ENCODE results near the gene RASGRF2.

RASGRF2 gene

DNA sequence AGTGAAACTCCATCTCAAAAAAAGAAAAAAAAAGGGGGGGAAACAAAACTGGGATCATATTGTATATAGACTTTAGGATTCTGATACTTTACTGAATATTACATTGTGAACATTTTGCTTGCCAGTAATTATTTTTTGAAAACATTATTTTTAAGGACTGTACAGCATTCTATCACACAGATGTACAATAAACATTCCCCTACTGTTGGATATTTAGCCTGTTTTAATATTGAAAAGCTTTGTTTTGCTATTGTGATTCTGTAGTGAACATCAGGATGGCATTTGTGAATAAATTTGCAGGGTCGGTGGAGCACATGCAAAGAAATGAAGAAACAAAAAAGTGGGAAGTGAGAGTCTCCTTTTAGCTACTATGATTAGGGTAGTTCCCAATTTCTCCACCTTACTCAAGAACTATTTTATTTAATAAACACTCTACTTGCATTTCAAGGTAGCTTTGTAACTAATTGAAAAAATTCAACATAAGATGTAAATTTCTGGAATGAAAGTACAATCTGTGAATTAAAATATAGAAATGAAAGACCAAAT, 18.7 kb downstream of the RASGRF2 start:
- DNase-seq (ENCODE audit: low read depth in 2 of 2), result no peak
- TF ChIP-seq, protein P1, sequence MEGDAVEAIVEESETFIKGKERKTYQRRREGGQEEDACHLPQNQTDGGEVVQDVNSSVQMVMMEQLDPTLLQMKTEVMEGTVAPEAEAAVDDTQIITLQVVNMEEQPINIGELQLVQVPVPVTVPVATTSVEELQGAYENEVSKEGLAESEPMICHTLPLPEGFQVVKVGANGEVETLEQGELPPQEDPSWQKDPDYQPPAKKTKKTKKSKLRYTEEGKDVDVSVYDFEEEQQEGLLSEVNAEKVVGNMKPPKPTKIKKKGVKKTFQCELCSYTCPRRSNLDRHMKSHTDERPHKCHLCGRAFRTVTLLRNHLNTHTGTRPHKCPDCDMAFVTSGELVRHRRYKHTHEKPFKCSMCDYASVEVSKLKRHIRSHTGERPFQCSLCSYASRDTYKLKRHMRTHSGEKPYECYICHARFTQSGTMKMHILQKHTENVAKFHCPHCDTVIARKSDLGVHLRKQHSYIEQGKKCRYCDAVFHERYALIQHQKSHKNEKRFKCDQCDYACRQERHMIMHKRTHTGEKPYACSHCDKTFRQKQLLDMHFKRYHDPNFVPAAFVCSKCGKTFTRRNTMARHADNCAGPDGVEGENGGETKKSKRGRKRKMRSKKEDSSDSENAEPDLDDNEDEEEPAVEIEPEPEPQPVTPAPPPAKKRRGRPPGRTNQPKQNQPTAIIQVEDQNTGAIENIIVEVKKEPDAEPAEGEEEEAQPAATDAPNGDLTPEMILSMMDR (IDR thresholded peaks at IDR 0.05; ENCODE audit: low read depth, low read length), result no peak
- no peak overlapping the region for H3K4me3 ChIP-seq (replicated peaks in 1 of 2; ENCODE audit: low read depth in 2 of 2, low read length in 2 of 2)

GRCh38 chr5:80982093-80982492, 21.9 kb downstream of the RASGRF2 start:
- TF ChIP-seq, protein P1 (IDR thresholded peaks at IDR 0.05; ENCODE audit: low read depth, low read length), result no peak
- DNase-seq (ENCODE audit: low read depth in 2 of 2), result no peak
- H3K4me3 ChIP-seq (replicated peaks in 1 of 2; ENCODE audit: low read depth in 2 of 2, low read length in 2 of 2), result no peak overlapping the region

DNA sequence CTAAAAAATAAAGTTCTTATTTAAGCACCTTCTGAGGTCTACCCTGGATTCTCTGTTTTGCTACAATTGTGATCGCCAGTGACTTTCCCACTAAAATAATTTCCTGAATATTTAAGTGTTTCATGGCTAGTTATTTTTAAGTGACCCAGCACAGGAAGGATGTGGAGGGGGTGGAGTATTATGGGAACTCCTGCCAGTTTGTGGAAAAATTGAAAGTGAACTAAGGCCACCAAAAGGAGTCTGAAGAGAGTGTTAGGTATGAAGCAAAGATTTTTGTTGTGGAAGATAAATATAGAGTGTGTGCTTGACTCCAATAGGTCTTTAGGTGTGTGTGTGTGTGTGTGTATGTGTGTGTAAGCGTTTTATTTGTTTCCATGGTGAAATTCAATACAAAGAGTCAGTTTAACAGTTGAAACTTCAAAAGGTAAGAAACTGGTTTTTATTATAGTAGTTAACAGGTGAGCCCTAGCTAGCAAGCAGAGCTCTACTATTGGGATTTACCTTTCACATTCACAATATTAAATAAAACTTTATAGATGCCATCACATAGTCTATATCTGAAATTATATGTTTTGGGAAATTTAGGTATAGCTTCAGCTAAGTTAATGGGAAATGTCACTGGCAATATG, 25.6 kb downstream of the RASGRF2 start:
- DNase-seq (ENCODE audit: low read depth in 2 of 2), result peak in 1 of 2 donors; percentile 32
- no peak overlapping the region for H3K4me3 ChIP-seq (replicated peaks in 1 of 2; ENCODE audit: low read depth in 2 of 2, low read length in 2 of 2)
- TF ChIP-seq, protein P1 (IDR thresholded peaks at IDR 0.05; ENCODE audit: low read depth, low read length), result no peak

DNA sequence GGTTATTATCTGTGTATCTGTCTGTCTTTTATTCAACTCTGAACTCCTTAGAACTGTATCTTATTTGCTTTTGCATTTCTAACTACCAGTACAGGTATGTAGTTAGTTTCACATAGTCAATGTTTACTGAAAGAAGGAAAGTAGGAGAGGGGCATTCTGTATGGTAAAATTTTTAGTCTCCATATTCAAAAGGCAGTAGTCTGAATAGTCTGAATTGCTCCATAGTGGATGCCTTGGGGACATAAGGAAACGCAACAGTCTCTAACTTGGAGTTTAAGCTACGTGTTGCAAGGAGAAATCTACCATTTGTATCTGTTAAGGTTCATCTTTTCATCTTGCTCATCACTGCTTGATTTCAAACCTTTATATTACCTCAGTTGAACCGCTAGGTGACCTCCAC, 26.2 kb downstream of the RASGRF2 start:
- H3K4me3 ChIP-seq (replicated peaks in 1 of 2; ENCODE audit: low read depth in 2 of 2, low read length in 2 of 2), result no peak overlapping the region
- TF ChIP-seq, protein P1 (IDR thresholded peaks at IDR 0.05; ENCODE audit: low read depth, low read length), result no peak
- DNase-seq (ENCODE audit: low read depth in 2 of 2), result no peak

DNA sequence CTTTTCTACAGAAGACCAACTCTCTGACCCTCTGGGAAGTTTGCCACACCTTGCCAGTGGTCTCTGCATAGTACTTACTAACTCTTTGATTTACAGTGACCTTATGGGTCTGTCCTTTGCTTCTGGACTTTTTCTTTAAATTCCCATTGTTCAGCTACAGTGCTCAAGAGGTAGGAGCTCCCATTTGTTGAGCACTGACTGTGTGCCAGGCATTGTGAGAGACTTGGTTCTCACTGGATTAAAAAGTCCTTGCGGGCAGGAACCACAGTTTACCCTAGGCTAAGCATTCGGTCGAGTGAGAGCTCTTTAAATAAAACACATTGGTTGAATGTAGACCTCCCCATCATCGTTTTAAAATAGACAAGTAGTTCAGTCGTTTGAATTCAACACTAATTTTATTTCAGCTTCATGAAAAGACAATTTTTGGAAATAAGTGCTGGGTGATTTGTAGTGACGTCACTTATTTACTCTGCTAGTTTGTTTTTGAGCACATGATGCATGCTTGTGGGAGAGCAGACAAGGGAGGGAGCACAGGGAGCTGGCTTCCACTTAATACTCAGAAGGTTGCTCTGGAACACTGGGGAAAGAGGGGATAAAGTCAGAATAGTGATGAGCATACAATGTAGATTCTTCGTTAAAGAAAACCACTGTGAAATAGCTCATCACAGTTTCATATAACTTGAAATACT, 27.1 kb downstream of the RASGRF2 start:
- no peak for DNase-seq (ENCODE audit: low read depth in 2 of 2)
- no peak overlapping the region for H3K4me3 ChIP-seq (replicated peaks in 1 of 2; ENCODE audit: low read depth in 2 of 2, low read length in 2 of 2)
- TF ChIP-seq, protein P1 (IDR thresholded peaks at IDR 0.05; ENCODE audit: low read depth, low read length), result no peak

GRCh38 chr5:80988419-80988935, 28.3 kb downstream of the RASGRF2 start:
- no peak overlapping the region for H3K4me3 ChIP-seq (replicated peaks in 1 of 2; ENCODE audit: low read depth in 2 of 2, low read length in 2 of 2)
- DNase-seq (ENCODE audit: low read depth in 2 of 2), result no peak
- TF ChIP-seq, protein P1 (IDR thresholded peaks at IDR 0.05; ENCODE audit: low read depth, low read length), result no peak

Data from cardiac fibroblast (primary cell).